Activated T-cell treated with anti-CD3 and anti-CD28 coated beads for 24 hours (primary cell): ENCODE results near the gene SNX6.
"Not testable (repeated sequence)": the region's sequence is repeated elsewhere in the genome, so short reads cannot be mapped to it uniquely, and the experiment has no call there.

Experiments
- DNase-seq: peaks from one replicate; pipeline ENCODE4 v3.0.0-alpha.2; 2020; ENCODE audit warnings: low read depth

SNX6 gene

GRCh38 chr14:34634360-34634771, 4.4 kb upstream of the SNX6 start:
- DNase-seq = not testable (repeated sequence)

- DNase-seq = no peak
Observed at GRCh38 chr14:34633742-34634141, 3.8 kb upstream of the SNX6 start.

- no peak for DNase-seq
Observed at GRCh38 chr14:34632411-34632978, 2.5 kb upstream of the SNX6 start.

- DNase-seq = no peak
Observed at GRCh38 chr14:34629344-34629656, 648 bp downstream of the SNX6 start.

DNA sequence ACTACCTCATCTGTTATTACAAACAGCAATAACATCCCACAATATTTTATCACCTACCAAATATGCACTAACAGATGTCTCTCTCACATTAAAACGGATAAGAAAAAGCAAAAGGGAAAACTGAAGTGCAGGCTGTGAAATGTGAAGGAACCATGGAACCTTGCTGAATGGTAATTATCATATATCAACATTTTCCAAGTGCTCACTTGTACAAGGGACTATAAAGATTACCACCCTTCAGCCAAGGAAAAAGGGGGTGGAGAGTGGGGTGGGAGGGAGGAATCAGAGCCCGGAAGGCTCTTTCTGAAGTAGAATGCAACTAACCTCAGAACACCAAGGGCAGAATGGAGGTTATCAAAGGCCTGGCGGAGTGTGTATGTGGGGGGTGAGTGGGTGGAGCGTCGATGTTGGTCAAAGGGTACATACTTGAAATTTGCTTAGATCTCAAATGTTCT, 1.2 kb downstream of the SNX6 start:
- no peak for DNase-seq

DNA sequence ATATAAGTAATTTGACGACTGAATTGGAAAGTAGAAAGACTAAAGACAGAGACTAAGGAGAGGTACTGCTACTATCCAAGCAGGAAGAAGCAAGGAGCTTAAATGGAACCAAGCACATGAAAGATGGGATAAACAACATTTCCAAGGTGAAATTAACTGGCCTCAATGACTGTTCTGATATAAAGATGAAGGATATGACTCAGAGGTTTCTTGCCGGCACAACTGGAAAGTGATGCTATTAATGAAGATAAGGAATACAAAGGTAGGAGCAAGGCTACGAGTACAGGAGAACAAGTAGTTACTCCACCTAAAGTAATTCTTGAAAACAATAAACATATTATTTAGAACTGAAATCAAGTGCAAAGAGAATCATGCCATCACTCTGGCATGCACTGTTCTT, 6.4 kb downstream of the SNX6 start:
- DNase-seq = no peak

DNA sequence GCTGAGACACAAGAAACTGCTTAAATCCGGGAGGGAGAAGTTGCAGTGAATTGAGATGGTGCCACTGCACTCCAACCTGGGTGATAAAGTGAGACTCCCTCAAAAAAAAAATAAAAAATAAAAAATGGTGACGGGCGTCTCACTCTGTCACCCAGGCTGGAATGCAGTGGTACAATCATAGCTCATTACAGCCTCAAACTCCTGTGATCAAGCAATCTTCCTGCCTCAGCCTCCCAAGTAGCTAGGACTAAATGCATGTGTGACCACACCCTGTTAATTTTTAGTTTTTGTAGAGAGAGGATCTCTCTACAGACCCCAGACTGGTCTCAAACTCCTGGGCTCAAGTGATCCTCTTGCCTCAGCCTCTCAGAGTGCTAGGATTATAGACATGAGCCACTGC, 9.1 kb downstream of the SNX6 start:
- DNase-seq = no peak

DNA sequence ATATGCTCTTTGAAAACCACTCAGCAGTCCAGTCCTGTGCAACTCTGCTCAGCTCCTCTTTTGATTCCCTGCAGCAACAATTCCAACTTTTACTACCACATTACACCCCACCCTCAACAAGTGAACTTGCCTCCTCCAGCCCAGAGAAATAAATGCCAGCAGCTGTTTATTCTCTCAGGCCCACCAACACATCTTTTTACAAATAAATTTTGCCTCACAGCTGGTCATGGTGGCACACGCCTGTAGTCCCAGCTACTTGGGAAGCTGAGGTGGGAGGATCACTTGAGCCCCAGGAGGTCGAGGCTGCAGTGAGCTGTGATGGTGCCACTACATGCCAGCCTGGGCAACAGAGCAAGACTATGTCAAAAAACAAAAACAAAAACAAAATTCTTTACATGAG, 9.8 kb downstream of the SNX6 start:
- no peak for DNase-seq

- no peak for DNase-seq
Observed at GRCh38 chr14:34619471-34619870, 10.5 kb downstream of the SNX6 start.

DNA sequence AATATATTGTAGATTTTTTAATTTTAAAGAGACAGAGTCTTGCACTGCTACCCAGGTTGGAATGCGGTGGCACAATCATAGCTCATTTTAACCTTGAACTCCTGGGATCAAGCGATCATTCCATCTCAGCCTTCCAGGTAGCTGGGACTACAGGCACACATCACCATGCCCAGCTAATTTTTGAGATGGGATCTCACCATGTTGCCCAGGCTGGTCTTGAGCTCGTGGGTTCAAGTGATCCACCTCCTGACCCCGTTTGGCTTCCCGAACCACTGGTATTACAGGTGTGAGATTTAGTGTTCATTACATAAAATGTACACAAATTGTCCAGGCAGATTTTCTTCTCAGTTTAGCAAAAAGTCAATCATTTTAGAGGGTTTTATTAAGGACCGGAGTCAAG, 13.6 kb downstream of the SNX6 start:
- DNase-seq = no peak

GRCh38 chr14:34615507-34615906, 14.4 kb downstream of the SNX6 start:
- no peak for DNase-seq

GRCh38 chr14:34614638-34615037, 15.3 kb downstream of the SNX6 start:
- no peak for DNase-seq

DNA sequence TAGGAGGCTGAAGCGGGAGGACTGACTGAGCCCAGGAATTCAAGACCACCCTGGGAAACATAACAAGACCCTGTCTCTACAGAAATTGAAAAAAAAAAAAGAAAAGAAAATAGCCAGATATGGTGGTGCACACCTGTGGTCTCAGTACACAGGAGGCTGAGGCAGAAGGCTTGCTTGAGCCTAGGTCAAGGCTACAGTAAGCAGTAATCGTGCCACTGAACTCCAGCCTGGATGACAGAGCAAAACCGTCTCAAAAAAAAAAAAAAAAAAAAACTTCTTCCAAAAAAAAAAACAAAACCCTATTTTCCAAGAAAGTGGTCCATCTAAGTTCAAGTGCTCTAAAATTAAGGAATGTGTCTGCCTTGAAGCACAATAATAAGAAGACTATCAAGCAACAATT, 19.8 kb downstream of the SNX6 start:
- DNase-seq = no peak

GRCh38 chr14:34605461-34605860, 24.5 kb downstream of the SNX6 start:
- DNase-seq = no peak

GRCh38 chr14:34604995-34605394, 25.0 kb downstream of the SNX6 start:
- DNase-seq = no peak

- DNase-seq = no peak
Observed at GRCh38 chr14:34596891-34597290, 33.1 kb downstream of the SNX6 start.

DNA sequence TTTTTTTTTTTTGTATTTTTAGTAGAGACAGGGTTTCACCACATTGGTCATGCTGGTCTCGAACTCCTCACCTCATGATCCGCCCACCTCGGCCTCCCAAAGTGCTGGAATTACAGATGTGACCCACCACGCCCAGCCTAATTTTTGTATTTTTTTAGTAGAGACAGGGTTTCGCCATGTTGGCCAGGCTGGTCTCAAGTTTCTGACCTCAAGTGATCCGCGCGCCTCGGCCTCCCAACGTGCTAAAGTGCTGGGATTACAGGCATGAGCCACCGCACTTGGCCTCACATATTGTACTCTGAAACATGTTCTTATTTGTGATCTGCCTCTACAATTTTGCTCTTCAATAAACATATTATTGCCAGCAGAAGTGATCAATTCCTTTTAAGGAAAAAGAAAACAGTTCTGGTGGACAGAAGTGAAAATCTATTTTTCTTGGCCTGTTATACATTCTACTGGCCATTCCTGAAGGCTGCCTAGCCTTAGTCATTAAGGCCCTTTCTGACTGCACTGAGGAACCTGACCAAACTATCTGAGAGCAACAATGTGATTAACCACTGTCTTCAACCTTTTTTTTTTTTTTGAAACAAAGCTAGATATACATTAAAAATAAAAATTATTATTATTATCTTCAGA, 36.1 kb downstream of the SNX6 start:
- DNase-seq = no peak

GRCh38 chr14:34592623-34593022, 37.3 kb downstream of the SNX6 start:
- DNase-seq = no peak

- DNase-seq = no peak
Observed at GRCh38 chr14:34583525-34583924, 46.4 kb downstream of the SNX6 start.

DNA sequence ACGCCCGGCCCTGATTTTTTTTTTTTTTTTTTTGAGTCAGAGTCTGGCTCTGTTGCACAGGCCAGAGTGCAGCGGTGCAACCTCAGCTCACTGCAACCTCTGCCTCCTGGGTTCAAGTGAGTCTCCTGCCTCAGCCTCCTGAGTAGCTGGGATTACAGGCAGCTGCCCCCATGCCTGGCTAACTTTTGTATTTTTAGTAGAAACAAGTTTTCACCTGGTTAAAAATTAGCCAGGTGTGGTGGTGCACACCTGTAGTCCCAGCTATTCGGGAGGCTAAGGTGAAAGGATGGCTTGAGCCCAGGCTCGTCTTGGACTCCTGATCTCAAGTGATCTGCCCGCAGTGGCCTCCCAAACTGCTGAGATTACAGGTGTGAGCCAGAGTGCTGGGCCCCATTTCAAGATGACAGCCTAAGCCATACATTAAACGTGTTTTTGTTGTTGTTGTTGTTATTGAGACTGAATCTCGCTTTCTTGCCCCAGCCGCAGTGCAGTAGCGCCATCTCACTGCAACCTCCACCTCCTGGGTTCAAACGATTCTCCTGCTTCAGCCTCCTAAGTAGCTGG, 47.7 kb downstream of the SNX6 start:
- no peak for DNase-seq

DNA sequence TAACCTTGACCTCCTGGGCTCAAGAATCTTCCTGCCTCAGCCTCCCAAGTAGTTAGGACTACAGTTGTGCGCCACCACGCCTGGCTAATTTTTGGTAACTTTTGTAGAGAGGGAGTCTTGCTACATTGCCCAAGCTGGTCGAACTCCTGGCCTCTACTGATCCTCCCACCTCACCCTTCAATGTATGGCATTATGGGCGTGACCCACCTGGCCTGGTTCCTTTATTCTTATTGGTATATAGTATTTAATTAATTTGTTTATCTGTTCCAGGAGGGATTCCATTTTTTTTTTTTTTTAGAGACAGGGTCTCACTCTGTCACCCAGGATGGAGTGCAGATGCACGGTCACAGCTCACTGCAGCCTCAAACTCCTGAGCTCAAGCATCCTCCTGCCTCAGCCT, 49.6 kb downstream of the SNX6 start:
- no peak for DNase-seq

GRCh38 chr14:34571771-34572170, 58.2 kb downstream of the SNX6 start:
- DNase-seq = no peak

DNA sequence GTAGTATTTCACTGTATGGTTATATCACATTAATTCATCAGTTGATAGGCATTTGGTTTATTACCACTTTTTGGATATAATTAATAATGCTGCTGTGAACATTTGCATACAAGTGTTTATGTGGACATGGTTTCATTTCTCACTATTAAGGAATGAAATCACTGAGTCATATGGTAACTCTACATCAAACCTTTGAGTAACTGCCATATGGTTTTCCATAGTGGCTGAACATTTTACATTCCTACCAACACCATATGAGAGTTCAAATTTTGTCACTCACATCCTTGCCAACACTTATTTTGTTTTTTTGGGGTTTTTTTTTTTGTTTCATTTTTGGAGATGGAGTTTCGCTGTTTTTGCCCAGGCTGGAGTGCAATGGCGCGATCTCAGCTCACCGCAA, 60.2 kb downstream of the SNX6 start:
- no peak for DNase-seq

DNA sequence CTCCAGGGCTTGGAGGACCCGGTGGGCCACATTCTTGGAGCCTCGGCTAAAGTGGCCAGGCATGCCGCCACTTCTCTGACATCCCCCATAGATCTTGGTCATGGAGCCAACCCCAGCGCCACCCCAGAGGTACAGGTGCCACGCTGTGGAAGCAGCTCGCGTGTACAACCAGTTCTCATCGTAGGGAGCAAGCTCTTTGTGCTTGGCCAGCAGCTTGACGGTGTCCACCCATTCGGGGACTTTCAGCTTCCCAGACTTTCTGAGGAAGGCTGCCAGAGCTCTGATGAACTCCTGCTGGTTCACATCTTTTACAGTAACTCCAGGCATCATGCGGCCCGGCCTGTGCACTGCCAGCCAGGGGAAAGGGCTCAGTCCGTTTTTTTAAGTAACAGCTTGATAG, 61.1 kb downstream of the SNX6 start:
- DNase-seq = no peak
